ENCODE measurements around the gene SLAMF1.

SLAMF1 gene

GRCh38 chr1:160558660-160559380, 88.0 kb downstream of the SLAMF1 start:
- DNase-seq = no peak

Measured in COR-L47 (cell line).